AG04449 (cell line): Measurements from ENCODE around the gene PLP2.

Source experiments
- CTCF ChIA-PET: fragments of 350-600 bp; formaldehyde crosslinking; extraction: SDS; loops from one replicate; lab custom pipeline; 2021; ENCODE audit warnings: antibody characterized with exemption; lab: Yijun Ruan, JAX
- POLR2A ChIA-PET: fragments of 400-600, 350-600 bp; formaldehyde crosslinking; extraction: SDS; loops from one replicate; lab custom pipeline; 2020; ENCODE audit warnings: antibody characterized with exemption, inconsistent platforms; lab: Yijun Ruan, JAX
- DNase-seq: peaks from one replicate; pipeline ENCODE4 v3.0.0-alpha.2; 2010; ENCODE audit warnings: low read depth, low spot score
- H3K4me3 ChIP-seq: 2 replicates; pipeline ENCODE4 v1.5.1; 2011; ENCODE audit warnings: low read depth, mild to moderate bottlenecking, control low read depth, low read length
- CTCF ChIP-seq: IDR thresholded peaks from one replicate; pipeline ENCODE4 v1.5.1; 2011; ENCODE audit warnings: mild to moderate bottlenecking, moderate library complexity, low read length, control low read depth, inconsistent platforms; ENCODE audit not compliant: insufficient read depth; ENCODE audit errors: missing control alignments

PLP2 gene

GRCh38 chrX:49189606-49190005 lies 17.9 kb downstream of the PLP2 start:
- CTCF ChIA-PET: no interaction called here
- no peak for TF ChIP-seq CTCF
- H3K4me3 ChIP-seq: no peak overlapping the region
- POLR2A ChIA-PET: interaction anchor here (0.7 kb wide), 1 partner anchor 49 kb away, joined by 3 read pairs; no protein-coding TSS in a partner anchor
- no peak for DNase-seq

- ChIA-PET CTCF (interaction anchor here (0.7 to 1.1 kb wide), 3 partner anchors 9 to 35 kb away, joined by 3 read pairs; partner anchors contain the start of gene SYP), POLR2A (interaction anchor here (0.5 to 1.2 kb wide), 5 partner anchors 27 to 544 kb away, joined by 3 to 4 read pairs (median 3); partner anchors contain the start of genes CCDC22 and PPP1R3F)
- peak overlapping the region; percentile 71 for H3K4me3 ChIP-seq
- peak; percentile 99 for DNase-seq
- TF ChIP-seq CTCF: no peak
Measured at GRCh38 chrX:49190821-49191573, 19.3 kb downstream of the PLP2 start.

DNA sequence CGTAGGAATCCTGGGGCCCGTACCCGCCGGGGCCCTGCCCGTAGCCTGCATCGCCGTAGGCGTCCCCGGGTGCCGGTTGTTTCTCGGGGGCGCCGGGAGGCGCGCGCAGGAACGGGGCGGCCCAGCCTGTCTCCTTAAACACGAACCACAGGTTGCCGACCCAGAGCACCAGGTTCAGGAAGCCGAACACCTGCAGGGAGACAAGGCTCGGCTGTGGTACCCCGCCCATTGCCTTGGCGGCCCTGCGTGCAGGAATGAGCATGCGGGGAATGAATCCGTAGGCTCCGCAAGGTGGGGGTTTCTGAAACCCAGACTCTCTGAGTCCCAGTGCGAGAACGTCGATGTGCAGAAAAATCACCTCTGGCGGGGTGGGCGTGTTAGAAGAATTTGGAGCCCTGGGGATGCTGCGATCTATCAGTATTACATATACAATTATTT lies 19.9 kb downstream of the PLP2 start:
- ChIA-PET POLR2A (interaction anchor here (0.7 kb wide), 1 partner anchor 28 kb away, joined by 4 read pairs; no protein-coding TSS in a partner anchor), CTCF (interaction anchor here (0.8 to 2.3 kb wide), 6 partner anchors 9 to 647 kb away, joined by 3 to 8 read pairs (median 6); partner anchors contain the start of gene SYP)
- DNase-seq: no peak
- TF ChIP-seq CTCF: no peak
- peak overlapping the region; percentile 71 for H3K4me3 ChIP-seq

GRCh38 chrX:49192722-49193328 lies 21.1 kb downstream of the PLP2 start:
- ChIA-PET CTCF (interaction anchor here (0.8 to 2.3 kb wide), 20 partner anchors 8 to 728 kb away, joined by 3 to 8 read pairs (median 3); partner anchors contain the start of genes CCDC22 and SYP), POLR2A (no interaction called here)
- DNase-seq: no peak
- peak; percentile 45 for TF ChIP-seq CTCF
- H3K4me3 ChIP-seq: no peak overlapping the region

DNA sequence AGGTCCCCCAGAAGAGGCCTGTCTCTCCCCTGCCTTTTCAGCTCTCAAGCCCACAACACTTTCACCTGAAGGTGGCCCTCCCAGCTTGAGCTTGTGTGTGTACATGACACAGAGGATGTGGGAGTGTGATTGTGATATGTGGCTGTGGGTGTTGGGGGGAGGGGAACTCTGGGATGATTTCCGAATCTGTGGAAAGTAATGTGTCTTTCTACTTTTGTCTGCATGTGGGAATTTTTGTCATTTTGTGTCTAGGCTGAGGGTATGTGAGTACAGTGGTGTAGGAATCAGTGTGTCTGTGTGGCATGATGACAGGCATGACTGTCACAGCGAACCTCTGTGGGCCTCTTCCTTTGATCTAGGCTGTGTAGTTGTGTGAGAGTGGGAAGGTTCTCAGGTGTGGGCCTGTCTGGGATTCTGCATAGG lies 21.9 kb downstream of the PLP2 start:
- TF ChIP-seq CTCF: no peak
- ChIA-PET POLR2A (no interaction called here), CTCF (interaction anchor here (0.8 to 2.3 kb wide), 11 partner anchors 8 to 645 kb away, joined by 3 to 8 read pairs (median 3); partner anchors contain the start of gene CCDC22)
- H3K4me3 ChIP-seq: no peak overlapping the region
- no peak for DNase-seq
